GM19438 (cell line): Measurements from ENCODE around the gene STARD7.
"Not testable (repeated sequence)": the region's sequence is repeated elsewhere in the genome, so short reads cannot be mapped to it uniquely, and the experiment has no call there.

Experiments
- ATAC-seq: cut with Tn5 transposase; IDR thresholded peaks from one replicate; pipeline ENCODE4 v1.9.1; 2021; ENCODE audit warnings: low read depth; ENCODE audit not compliant: unreplicated experiment

Gene STARD7

DNA sequence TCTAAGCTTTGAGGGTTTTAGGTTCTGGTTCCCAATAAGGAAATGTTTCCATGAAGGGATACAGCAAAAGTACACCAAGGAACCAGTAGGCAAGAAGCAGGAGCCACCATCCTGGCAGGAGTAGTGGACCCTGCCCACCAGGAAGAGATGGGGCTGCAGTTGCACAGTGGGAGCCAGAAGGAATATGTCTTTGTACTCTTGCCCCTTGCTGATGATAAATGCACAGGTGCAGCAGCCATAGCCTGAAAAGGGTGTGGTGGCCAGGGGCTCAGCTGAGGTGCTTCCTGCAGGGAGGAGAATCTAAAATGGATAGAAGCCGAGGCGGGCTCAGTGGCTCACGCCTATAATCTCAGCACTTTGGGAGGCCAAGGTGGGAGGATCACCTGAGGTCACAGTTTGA is 29.6 kb upstream of the STARD7 start:
- no peak for ATAC-seq

GRCh38 chr2:96236882-96237281 is 28.3 kb upstream of the STARD7 start:
- ATAC-seq = no peak

GRCh38 chr2:96233880-96234316 is 25.3 kb upstream of the STARD7 start:
- peak; percentile 99 for ATAC-seq

- no peak for ATAC-seq
These were observed 24.8 kb upstream of the STARD7 start for GRCh38 chr2:96233436-96233835.

GRCh38 chr2:96231316-96231715 is 22.7 kb upstream of the STARD7 start:
- no peak for ATAC-seq

DNA sequence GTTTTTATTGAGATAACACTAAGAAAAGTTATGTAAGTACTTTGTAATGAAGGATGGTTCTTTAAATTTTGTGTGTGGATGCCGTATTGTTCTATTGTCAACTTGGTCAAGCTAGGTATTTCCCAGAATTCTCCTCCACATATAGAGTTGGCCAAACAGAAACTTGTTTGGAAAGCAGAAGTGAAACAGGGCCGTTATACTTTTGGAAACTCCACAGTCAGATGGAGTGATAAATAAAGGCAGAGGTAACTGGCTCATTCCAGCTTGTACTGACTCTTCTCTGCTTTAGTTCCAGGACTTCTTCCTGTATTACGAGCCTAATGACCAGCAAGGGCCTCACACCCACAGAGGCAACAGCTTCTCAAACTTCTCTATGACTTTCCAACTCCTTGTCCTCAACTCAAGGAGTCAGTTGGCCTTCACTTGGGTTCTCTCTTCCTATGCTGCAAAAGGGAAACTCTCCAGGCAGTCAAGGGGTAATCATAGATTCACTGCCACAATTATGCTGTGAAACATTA is 16.4 kb upstream of the STARD7 start:
- no peak for ATAC-seq

DNA sequence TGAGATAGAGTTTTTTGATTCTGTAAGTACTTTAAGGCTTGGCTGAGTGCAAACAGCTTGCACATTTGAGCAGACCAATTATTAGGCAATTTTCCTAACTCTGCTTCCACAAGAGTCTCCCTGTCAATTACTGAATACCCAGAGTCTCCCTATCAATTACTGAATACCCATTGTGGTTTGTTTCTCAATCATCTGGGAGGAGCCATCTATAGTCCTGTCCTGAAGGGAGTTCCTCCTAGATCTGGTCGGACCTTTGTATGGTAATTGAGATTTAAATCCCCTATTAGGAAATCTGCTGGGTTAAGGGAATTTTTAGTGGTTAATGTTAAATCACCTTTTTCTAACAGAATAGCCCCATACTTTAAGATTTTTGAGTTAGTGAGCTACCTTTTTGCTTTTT is 12.5 kb upstream of the STARD7 start:
- not testable (repeated sequence) for ATAC-seq

DNA sequence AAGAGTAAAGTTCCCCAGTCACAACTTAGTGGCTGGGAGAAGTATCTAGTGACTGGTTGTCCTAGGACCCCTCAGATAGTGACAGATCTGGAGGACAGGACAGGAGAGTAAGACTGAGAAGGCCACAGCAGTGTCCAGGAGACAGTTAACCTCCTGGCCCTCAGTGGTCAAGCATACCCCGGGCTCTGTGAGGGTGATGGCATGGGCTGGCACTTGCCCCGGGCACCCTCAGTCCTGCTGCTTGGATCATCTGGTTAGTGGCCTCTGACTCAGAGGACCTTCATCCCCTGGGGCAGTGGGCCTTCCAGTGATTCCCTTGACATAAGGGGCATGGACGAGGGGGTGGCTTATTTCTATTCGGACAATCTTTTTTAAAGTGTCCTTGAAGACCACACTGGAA is 11.3 kb upstream of the STARD7 start:
- not testable (repeated sequence) for ATAC-seq

DNA sequence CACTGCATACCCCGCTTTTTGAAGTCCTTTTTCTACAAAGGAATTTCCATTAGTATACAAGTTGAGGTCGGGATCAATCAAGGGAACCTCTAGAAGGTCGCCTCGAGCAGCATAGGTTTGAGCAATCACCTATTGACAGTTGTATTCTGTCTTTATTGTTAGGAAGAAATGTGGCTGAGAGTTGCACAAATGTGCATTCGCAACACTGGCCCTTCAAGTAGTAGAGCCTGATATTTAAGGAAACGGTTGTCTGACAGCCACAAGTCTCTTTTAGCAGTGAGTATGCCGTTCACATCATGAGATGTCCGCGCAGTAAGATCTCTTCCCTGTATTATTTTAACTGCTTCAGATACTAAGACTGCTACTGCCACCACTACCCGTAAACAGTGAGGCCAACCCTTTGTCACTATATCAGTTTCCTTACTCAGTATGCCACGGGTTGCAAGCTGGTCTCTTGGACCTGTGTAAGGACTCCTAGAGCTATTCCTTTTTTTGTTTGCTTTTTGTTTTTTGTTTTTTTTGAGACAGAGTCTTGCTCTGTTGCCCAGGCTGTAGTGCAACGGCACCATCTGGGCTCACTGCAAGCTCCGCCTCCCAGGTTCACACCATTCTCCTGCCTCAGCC is 10.0 kb upstream of the STARD7 start:
- ATAC-seq = no peak

DNA sequence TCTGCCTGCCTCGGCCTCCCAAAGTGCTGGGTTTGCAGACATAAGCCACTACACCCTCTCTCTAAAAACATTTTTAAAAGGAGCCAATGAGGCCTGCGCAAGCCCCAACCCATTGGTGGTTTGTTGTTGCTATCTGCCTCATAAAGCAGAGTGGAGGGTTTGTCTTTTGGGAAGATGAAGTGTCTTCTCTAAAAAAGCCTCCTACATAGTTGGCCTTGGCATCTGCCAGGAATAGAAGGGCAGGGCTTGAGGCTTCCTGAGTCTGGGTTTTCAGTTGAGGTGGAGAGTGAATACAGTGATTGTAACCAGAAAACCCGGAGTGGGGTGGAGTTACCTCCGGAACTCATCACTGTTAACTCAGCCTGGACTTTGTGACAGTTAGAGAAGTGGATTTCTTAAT is 5.9 kb upstream of the STARD7 start:
- no peak for ATAC-seq

DNA sequence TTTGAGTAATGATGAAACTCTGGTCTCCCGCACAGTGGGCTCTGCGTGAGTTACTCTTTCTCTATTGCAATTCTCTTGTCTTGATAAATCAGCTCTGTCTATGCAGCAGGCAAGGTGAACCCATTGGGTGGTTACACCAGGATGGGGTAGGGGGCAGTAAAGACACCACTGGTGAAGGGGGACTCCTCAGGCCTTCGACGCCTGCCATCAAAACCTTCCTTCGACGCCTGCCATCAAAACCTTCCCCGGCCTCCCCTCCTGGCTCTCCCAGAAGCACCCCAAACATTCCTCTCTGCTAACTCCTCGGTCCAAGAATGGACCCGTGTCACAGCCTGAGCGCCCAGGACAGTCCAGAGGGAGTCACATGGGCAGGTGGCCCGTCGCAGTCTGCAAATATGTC is 4.8 kb upstream of the STARD7 start:
- no peak for ATAC-seq

DNA sequence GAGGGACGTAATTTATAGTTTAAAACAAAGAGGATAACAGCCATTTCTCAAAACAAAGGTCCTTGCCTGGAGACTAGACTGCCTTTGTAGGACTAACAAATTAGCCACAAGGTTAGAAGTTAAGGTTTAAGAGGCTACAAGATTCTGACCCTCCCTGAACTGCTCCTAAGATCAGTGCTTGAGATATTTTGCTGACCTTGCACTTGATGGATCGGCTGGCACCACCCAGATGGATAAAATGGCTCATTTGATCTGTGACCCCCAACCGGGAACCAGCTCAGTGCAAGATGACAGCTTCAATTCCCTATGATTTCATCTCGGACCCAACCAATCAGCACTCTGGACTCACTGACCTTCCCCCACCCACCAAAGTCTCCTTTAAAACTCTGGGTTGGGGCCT is 3.7 kb upstream of the STARD7 start:
- no peak for ATAC-seq

DNA sequence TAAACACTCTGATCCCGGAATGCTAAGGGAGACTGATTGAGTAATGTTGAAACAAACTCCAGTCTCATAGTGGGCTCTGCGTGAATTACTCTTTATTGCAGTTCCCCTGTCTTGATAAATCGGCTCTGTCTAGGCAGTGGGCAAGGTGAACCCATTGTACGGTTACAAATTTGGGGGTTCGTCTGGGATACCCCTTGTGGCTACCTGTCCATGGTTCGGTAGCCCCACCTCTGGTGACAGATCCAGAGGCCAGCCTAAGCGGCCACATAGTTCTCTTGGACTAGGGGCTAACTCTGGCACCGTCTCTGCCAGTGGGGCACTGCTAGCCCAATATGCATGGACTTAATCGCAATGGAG is 1.1 kb upstream of the STARD7 start:
- no peak for ATAC-seq

DNA sequence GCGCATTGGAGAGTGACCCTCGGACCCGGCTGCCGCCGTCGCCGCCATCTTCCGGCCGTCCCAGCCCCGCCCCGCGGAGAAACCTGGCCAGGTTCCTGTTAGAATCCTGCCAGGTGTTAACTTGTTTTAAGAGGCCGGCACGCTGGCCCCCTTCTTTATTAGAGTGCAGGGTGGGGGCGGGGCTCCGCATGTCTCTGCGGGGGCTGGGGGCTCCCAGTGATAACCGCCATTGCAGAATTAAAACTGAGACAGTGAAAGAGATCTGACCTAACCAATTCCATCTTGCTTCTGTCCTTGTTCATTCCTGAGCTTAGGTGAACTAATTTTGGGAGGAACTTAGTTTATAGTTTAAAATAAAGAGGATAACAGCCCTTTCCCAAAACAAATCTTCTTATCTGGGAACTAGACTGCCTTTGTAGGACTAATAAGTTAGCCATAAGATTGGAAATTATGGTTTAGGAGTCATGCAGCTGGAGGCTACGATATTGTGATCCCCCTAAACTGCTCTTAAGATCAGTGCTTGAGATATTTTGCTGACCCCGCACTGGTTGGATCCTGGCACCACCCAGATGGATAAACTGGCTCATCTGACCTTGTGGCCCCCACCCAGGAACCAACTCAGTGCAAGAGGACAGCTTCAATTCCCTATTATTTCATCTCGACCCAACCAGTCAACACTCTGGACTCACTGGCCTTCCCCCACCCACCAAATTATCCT is 543 bp upstream of the STARD7 start:
- no peak for ATAC-seq

DNA sequence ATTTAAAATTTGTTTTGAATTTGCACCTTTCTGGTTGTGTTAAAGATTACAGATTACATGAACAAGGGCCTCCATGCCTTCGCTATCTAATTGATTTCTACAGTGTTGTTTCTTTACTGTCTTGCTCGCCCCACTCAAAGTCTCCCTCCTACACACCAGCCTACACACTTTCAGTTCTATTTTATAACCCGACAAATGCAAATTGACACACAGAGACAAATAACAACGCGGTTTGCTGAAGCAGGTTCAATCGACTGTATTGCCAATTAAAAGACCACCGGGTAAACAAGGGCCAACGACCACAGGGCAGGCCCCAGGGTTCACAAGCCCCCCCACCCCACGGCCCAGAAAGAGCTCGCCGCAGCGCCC is 869 bp downstream of the STARD7 start:
- ATAC-seq = no peak

- ATAC-seq = no peak
These were observed 1.4 kb downstream of the STARD7 start for GRCh38 chr2:96207073-96207773.

DNA sequence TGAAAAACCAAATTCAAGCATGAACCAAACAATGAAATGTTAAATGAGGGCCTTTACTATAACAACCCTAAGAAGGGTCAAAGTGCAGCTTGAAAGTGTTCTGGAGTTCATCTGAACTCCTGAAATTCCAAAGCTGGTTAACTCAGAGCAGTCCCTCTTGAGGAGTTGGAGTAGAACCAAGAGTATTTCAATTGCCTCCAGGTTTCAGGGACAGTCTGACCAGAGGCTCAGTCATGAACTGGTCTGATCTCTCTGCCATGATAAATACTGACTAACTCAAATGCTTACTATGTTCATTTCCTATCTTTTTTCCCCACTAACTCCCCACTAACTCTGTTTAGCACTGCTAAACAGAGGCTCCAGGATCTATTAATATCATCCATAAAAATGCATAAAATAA is 2.7 kb downstream of the STARD7 start:
- ATAC-seq = no peak

DNA sequence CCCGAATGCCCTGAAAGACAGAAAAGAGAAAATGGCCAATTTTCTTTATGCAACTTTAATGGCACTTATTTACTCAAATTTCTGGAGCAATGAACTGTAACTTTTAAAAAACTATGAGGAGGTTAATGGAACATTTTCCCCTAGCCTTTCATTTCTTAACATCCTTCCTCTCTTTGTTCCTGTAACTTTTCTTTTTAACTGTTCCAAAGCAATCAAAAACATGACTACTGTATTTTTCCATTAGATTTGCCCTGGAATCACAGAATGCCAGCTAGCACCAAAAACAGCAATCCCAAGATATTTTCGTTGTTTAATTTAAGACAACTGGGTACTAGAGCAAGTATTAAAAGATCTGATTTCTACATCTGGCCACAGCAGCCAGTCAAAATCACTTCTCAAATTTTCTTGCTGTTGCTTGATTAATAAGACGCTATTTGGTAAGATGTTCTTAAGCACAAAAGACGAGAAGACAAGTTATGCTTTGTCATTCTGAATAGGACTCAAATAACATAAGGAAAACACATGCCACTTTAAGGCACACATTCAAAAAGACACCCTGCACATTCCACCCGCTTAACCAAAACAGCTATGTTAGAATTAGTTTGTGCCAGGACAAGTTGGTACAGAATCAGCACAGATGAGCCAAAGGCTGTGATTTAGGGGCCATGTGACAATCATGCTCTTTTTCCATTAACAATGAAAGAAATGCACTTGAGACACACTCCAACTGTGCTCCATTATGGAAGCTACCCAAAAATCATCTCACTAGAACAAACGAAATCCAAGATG is 3.6 kb downstream of the STARD7 start:
- ATAC-seq = no peak

GRCh38 chr2:96203130-96204028 is 5.2 kb downstream of the STARD7 start:
- no peak for ATAC-seq
